Stimulated activated CD8-positive, alpha-beta memory T cell treated with anti-CD3 and anti-CD28 coated beads, Interleukin-2, amount 100 ng/mL, for 1 hour (primary cell): ENCODE data around the gene LDLRAD3.

Source experiments
- DNase-seq, 2 donors: peaks; one replicate each; pipeline ENCODE4 v3.0.0-alpha.2; 2020; ENCODE audit warnings: low read depth in 2 of 2

Gene LDLRAD3

DNA sequence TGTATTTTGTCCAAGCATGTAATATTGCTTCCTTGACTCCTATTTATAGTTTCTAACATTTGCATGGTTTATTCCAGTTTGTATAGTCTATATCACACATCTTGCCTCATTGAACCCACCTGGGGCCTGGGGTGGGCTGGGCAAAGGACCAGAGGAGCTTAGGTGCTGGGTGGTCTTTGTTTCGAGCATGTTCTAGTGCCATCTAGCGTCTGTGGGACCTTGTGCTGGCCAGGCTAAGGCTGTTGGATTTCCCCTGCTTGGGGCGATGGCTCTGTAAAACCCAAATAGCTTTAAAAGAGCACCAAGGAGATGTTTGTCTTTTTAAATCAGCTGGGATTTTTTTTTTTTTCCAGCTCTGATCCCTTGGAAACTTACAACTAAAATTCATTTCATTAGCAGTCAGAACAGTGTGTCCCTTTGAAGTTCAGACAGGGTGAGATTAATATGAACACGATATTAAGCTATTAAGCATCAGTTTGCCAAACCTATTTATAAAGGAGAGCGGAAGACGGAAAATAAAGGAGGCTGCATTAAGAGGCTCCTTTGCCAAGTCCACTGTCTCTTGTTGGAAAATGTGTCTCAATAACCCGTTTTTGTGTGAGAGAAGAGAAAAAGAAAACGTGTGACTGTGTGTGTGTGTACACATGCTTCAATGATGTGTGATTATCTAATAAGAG is 188.0 kb downstream of the LDLRAD3 start:
- no peak for DNase-seq

DNA sequence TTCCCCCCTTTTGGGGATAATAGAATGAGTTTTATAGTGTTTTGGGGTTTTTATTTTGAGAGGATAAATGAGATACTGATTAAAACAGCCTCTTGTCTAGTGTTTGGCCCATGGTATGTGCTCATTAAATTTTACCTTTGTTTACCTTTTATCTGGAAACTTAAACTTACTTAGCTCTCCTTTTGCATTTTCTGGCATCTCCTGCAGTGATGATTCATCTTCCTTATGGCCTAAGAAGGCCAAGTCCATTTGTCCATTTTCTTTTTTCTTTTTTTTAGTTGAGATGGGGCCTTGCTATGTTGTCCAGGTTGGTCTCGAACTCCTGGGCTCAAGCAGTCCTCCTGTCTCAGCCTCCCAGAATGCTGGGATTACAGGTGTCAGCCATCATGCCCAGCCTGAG is 189.1 kb downstream of the LDLRAD3 start:
- no peak for DNase-seq

DNA sequence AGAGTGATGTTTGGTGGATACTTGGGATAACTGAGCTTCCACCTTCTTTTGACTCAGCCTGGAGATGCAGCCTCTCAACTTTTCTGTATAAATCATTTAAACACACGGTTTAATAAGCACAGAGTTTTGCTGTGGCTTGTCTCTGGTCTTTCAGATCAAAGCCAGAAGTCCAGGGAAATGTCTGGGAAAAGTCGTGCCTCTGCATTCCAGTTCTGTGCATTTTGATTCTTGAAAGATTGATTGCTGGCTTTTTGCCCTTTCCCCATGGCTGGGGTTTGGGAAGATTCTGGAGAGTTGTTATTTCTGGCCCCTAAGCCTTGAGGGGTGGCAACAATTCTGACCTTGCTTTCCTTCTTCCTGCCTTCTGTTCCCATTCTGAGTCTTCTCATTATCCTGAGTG is 191.2 kb downstream of the LDLRAD3 start:
- no peak for DNase-seq

DNA sequence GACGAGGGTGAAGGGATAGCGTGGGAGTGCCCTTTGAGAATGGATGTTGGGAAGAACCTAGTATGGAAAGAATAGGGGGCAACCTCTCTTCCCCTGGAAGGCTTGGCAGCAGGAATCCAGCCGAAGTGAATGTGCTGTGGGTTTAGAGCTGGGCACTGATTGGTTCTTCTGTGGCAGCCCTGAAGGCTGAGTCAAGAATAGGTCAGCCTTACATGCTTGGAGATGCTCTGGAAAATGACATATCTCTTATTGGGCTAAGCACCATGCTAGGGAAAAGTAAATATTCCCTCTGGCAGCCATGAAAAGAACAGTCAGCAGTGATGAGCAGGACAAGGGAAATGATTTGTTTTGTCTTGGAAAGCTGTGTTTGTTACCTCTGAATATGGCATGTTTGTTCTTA is 195.9 kb downstream of the LDLRAD3 start:
- no peak for DNase-seq

DNA sequence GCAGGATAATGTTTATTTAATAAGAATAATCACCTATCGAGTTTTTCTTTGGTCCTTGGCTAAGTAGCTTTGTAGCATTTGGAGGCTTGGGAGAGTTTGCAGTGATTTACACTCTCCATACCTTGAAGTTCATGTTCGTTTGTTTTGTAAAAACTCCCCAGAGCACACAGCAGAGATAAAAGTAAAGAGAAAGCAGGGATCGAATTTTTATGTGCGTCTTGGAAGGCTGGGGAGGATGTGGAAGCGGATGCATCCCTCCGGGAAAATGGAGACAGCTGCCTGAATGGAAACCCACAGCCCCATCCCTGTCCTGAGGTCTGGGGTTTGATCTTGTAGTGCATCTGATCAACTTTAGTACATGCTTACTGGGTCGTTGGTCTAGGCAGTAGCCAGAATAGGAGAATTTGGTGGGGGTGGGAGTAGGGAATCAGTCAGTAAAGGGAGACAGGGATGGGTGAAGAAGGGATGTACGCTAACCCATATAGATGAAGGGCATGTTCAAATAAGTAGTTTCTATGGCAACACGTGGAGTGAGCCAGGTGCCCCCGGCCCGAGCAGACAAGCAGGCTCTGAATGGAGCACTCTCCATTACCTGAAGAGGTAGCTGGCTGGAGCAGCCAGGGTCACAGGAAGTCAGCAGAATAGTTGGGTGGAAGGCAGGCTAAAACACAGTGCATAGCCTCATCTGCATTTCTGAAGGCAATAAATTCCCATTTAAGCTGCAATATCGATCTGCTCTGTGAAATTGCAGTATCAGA is 197.5 kb downstream of the LDLRAD3 start:
- no peak for DNase-seq

DNA sequence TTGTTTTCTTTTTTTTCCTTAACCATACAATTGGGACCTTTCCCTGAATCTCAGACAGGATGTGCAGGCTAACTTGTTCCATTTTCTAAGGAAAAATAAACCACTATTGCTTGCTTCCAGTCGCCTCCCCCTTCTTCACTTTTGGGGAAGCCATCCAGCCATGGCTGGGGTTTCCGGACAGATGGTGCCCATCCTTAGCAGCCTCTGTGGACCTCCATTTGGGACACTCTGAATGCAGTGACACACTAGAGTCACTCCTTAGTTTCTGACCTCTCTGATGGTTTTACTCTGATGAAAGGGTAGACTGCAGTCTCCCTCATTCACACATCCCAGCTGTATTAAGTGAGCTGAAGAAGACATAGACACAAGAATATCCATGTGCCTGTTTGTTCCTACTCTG is 198.1 kb downstream of the LDLRAD3 start:
- DNase-seq, result no peak

DNA sequence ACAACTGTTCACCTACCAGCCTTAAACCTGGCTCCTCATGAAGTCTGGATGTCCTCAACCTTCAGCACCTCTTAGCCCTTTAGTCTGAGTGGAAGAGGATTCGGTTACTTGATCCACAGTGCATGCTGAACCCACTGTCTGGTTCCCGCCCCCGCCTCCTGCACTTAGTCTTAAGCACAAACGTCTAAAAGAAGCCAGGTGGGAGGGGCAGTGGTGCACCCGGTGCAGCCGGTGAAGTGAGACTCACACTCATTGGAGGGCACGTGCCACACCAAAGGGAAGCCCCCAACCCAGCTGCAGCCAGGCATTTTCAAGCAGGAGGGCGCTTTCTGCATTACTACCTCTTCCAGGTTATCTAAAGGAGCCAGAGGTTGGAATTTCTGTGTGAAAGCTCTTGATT is 198.6 kb downstream of the LDLRAD3 start:
- DNase-seq, result no peak

DNA sequence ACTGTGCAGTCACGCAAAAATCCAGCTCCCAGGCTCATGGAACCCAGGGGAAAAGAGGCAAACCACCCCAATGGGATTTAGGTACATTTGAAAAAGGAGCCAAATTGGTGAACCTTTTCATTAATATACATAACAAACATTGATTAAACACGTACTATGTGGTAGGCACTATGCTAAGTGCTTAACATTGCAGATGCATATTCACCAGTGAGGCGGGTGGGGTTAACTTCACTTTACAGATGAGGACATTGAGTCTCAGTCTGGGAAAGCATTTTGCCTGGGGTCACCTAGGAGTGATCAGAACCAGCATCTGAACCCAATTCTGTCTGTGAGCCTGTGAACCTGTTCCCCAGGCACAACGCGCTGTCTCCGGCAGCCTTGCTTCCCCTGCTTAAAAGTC is 199.0 kb downstream of the LDLRAD3 start:
- DNase-seq, result no peak

DNA sequence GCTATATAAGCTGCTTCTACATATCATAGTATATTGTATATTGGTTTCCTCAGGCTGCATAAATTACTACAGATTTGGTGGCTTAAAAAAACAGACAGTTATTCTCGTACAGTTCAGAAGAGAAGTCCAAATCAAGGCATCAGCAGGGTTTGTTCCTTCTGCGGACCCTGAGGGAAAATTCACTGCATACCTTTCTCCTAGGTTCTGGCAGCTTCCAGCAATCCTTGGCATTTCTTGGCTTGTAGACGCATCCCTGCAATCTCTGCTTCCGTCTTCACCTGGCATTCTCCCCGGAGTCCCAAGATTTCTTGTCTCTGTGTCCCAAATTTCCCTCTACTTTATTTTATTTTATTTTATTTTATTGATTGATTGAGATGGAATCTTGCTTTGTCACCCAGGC is 202.6 kb downstream of the LDLRAD3 start:
- DNase-seq, result no peak

DNA sequence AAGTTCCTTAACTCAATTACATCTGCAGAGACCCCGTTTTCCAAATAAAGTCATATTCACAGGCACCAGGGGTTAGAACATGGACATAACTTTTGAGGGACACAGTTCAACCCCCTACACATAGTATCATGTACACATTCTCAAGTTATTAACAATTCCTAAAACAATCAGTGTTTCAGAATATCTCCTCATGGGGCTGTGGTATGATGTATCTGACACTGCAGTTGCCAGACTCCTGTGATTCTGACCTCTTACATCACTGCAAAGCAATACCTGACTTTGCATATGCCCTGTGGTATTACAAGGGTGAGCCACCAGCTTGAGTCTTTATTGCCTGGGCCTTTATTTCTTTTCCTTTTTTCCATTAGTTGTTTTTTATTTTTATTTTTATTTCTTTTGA is 203.6 kb downstream of the LDLRAD3 start:
- DNase-seq, result no peak

DNA sequence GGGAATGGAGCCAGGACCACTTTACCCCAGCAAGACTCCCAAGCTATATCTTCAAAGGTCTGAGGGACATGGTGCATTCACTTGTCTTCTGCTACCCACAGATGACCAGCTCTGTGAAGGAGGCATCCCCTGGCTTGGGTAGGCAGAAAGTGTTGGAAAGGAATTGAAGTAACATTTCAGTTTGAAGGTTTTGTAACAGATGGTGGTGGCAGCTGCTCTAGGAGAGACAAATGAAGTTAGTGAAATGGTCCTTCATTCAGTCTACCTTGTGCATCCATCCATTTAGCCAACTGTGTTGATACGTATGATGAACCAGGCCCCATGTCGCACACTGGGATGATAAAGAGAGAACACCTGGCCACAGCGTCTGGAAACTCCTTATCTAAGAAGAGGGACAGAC is 204.8 kb downstream of the LDLRAD3 start:
- DNase-seq, result no peak

DNA sequence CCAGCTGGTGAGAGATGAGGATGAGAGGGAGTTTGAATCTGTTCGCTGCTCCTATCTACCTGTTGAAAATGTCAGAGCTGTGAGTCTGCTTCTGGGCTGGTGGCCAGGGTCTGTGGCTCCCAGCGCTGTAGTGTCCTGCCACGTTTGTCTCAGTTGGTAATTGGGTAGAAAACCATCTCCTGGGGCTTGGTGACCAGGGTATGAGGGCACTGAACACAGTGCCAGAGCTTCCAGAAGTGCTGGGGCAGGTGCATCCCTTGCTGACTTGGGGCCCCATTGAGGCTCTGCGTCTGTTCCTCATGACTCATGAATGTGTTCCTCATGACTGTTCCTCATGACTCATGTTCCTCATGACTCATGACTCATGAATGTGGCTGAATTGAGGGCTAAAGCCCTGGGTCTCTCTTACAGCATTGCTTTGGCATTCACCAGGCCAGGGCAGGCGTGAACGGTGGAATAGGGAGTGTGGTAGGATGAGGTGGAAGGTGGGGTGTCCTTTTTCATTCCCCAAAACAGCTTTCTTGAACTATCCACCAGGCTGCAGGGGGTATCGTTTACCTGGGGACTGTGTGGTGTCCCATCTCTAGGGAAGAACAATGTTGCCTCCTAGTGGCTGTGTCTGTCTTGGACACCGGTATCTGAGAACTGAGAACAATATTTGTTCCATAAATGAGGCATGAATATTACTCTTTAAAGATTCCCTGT is 205.8 kb downstream of the LDLRAD3 start:
- no peak for DNase-seq

DNA sequence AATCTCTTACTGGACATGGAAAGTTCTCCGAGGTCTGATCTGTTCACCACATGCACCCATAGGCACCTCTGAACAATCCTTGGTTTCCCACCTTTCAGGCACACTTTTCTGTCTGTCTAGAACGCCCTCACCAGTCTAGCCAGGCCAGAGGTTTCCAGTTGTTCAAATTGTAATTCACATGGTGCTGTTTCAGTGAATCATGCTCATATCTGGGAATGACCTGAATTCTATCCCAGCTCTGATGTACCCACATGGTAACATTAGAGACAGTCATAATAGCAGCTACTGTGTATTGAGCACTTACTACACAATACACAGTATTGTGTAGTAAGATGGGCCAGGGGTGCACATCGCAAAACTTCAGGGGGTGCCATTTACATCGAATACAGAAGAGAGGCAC is 207.1 kb downstream of the LDLRAD3 start:
- no peak for DNase-seq

DNA sequence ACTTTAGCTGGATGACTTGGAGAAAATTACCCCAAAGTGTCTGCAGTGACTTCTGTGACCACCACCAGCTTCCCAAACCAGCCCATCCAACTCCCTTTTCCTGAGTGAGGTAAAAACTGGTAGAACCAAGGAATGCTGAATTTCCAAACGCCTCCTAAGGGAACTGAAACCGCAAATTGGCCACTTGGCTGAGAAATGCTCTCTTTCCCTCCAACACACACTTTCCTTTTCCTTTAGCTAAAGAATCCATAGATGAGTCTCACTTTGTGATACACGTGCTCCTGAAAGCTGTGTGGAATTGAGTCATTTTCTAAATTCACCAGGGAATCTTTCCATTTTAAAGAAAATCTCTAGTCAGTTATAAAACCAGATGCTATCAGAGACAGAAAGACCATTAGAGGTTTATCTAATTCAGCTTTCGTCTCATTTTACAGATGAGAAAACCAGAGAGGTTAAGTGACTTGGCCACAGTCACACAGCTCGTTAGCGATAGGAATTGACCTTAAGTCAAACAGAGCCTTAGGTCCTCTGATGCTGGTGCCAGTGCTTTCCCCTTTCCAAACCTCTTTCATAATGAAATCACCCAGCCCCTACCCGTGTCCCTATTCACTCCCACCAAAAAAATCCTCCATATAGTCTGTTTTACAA is 208.2 kb downstream of the LDLRAD3 start:
- DNase-seq, result no peak

DNA sequence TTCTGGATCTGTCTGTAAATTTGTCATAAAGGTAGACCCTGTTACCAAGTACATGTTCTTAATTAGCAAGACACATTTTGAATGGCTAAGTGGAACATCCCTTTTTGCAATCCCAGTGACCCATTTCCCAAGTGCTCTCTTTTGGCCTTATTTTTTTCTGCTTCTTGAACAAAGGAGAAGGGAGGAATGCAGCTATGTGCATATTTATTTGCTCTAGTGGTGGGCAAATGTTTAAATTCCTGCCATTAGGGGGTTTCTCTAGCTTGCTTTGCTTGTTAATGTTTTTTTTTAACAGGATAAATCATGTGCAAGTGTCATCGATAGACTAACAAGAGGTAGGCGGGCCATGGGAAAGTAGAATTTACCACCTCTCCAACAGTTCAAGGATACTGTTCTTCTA is 209.7 kb downstream of the LDLRAD3 start:
- no peak for DNase-seq

DNA sequence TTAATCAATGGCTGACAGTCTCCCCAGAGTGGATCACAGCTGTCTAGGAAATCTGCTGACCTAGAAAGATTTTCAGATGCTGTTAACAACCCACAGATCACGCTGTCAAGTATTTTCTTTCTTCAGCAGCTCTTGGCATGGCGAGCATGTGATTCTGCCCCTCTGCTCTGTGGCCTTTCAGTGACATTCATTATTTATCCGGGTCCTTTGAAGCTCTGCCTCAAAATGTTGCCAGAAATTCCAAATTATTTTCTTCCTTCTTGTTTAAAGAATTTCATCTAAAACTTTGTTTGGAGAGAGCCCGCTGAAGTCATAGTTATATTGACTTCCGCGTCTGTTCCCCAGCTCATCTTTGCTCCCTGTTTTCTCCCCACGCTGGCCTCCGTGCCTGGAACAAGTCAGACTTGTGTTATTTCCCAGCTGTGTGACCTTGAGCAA is 211.3 kb downstream of the LDLRAD3 start:
- DNase-seq, result no peak

DNA sequence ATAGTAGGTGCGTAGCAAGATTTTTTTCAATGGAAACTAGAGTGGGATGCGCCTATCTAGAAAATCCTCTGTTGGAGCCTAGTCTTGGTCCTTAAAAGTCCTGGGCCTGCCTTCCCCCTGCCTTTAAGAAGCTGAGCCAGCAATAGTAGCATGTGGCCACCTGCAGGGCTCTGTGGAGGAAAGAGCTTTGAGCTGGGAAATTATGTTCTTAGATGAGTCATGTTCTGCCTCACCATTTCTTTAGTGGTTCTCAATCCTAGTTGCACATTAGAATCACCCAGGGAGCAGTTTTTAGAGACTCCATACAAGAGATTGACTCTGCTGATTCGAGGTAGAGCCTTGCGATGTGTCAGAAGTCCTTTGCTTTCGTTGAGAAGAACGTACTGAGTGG is 211.9 kb downstream of the LDLRAD3 start:
- DNase-seq, result no peak

DNA sequence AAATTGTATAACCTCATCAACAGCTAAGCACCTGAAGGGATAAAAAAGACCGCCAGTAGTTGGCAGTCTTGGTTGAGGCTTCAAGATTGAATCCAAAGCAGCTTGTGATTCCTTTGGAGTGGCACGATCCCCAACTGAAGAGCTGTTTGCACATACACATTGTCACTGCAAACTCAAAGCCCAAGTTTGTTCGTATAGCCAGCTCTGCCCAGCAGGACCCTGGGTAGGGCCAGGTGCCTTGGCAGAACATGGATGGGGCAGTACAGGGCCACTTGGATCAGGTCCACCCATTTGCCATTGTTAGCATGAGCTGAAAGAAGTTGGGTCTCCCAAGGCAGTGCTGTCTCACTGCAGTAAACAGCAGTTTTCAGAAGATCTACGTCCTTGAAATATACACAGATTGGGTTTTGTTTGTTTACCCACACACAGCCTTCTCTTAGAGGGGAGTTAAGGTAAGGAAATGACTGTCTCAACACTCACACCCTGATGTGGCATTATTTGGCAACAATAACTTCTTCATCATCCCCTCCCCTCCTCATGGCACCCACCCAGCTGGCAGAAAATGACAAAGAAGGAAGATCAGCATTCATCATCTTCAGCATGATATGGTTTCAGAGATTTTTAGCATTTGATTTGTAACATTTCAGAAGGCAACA is 212.4 kb downstream of the LDLRAD3 start:
- DNase-seq, result no peak

DNA sequence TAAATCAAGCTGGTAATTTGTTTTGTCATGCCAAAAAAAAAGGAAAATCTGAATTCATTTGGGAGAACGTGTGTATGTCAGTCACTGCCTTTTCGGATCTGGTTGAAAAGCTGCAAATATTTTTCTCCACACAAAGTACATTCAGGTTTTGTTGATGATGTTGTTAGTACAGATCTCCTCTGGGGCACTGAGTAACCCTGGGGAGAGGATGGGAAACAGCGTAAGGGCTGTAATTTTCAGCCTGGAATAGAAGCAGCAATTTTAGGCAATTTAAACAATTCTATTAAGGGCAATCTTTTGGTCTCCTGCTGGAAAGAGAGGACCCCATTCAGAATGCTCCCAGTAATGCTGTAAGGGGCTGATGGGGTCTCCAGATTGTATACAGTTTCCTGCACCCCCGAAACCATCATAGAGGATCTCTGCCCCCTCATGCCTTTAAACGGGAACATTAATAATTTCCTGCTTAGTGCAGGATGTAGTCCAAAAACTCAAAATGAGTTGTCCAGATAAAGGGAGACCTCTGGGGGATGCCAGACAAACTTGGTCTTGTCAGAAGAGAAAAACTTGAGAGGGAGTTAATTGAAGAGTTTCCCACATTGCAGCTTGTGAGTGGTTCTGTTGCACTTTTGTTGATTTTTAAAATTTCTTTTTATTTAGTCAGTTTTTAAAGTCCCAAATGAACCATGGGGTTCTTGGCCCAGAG is 213.1 kb downstream of the LDLRAD3 start:
- no peak for DNase-seq

DNA sequence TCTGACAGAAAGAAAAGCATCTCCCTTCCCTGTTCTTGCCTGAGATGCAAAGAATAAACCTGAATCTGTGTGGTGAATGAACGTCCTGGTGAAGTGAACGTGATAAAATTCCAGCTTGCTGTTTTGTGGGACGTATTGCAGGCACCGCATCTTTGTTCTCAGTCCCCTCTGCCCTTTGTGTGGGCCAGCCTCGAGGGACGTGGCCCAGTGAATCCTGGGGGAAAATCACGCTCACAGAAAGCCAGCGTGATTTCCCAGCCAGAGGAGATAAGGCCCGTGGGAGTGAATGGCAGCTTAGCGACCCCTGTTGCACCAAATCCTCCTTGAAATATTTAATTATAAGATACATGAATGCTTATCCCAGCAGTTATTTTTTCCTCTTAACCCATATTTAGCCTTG is 216.2 kb downstream of the LDLRAD3 start:
- no peak for DNase-seq

DNA sequence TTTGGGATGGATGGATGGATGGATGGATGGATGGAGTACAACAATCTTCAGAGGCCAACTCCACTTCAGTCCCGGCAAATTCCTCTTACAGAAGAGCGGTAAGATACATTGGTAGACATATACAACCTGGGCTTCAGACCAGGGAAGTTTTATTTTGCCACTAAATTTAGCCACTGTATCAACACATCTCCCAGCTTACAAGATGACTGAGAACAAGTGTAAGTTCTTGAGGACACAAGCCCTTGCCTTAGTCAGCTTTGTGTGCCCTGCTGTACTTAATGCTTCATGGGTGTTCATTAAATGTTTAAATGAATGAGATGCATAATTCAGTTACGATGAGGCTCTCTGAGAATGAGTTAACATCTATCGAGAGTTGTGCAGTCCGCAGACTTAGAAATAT is 217.7 kb downstream of the LDLRAD3 start:
- no peak for DNase-seq
